ENCODE results near the gene GPRC5A. TPM values are rescaled to one million over a fixed set of nuclear protein-coding genes. Genes with fewer than 3 reads are reported as not detected.

Gene GPRC5A
- total RNA-seq, 2 experiments from 2014 or later, result not detected

GRCh38 chr12:12918781-12919389, 27.5 kb downstream of the GPRC5A start:
- H3K27ac Mint-ChIP-seq, result no peak overlapping the region
- no peak for ATAC-seq
- peaks cover 14% of the 10 kb centered on the region for H3K27me3 Mint-ChIP-seq (ENCODE audit: low read depth)
- ChIA-PET CTCF (interaction anchor here (1.2 to 1.3 kb wide), 2 partner anchors 11 to 294 kb away, joined by 3 to 4 read pairs; no protein-coding TSS in a partner anchor), POLR2A (no interaction called here)
- H3K36me3 Mint-ChIP-seq (ENCODE audit: low read depth), result no peaks in the 10 kb centered on the region
- DNase-seq, result no peak
- H3K4me1 Mint-ChIP-seq (ENCODE audit: low read depth), result peaks cover 10% of the 10 kb centered on the region
- no peaks in the 10 kb centered on the region for H3K9me3 Mint-ChIP-seq (ENCODE audit: insufficient read depth)
- H3K4me3 Mint-ChIP-seq, result no peak overlapping the region

GRCh38 chr12:12919666-12920435, 28.5 kb downstream of the GPRC5A start:
- ATAC-seq, result no peak
- no peaks in the 10 kb centered on the region for H3K9me3 Mint-ChIP-seq (ENCODE audit: insufficient read depth)
- DNase-seq, result no peak
- H3K27ac Mint-ChIP-seq, result no peak overlapping the region
- no peak overlapping the region for H3K4me3 Mint-ChIP-seq
- H3K4me1 Mint-ChIP-seq (ENCODE audit: low read depth), result peaks cover 10% of the 10 kb centered on the region
- peaks cover 14% of the 10 kb centered on the region for H3K27me3 Mint-ChIP-seq (ENCODE audit: low read depth)
- ChIA-PET CTCF (interaction anchor here (1.3 kb wide), 1 partner anchor 12 kb away, joined by 3 read pairs; no protein-coding TSS in a partner anchor), POLR2A (no interaction called here)
- no peaks in the 10 kb centered on the region for H3K36me3 Mint-ChIP-seq (ENCODE audit: low read depth)

GRCh38 chr12:12922191-12922616, 30.8 kb downstream of the GPRC5A start:
- ATAC-seq (no peak), DNase-seq (no peak)
- H3K36me3 Mint-ChIP-seq (ENCODE audit: low read depth), result no peaks in the 10 kb centered on the region
- H3K4me1 Mint-ChIP-seq (ENCODE audit: low read depth), result no peaks in the 10 kb centered on the region
- H3K27ac Mint-ChIP-seq, result no peak overlapping the region
- no peaks in the 10 kb centered on the region for H3K9me3 Mint-ChIP-seq (ENCODE audit: insufficient read depth)
- peaks cover 8% of the 10 kb centered on the region for H3K27me3 Mint-ChIP-seq (ENCODE audit: low read depth)
- H3K4me3 Mint-ChIP-seq, result no peak overlapping the region
- ChIA-PET CTCF (no interaction called here), POLR2A (no interaction called here)

- CTCF ChIA-PET, result no interaction called here
- Mint-ChIP-seq H3K27me3 (ENCODE audit: low read depth) (peaks cover 5% of the 10 kb centered on the region), H3K27ac (no peak overlapping the region), H3K9me3 (ENCODE audit: insufficient read depth) (no peaks in the 10 kb centered on the region), H3K4me3 (no peak overlapping the region), H3K36me3 (ENCODE audit: low read depth) (no peaks in the 10 kb centered on the region), H3K4me1 (ENCODE audit: low read depth) (no peaks in the 10 kb centered on the region)
- POLR2A ChIA-PET, result no interaction called here
- DNase-seq, result no peak
- no peak for ATAC-seq
These were observed 31.6 kb downstream of the GPRC5A start for GRCh38 chr12:12922978-12923377.

GRCh38 chr12:12924169-12924568, 32.8 kb downstream of the GPRC5A start:
- no peak for ATAC-seq
- POLR2A ChIA-PET, result no interaction called here
- Mint-ChIP-seq H3K27me3 (ENCODE audit: low read depth) (peaks cover 3% of the 10 kb centered on the region), H3K4me1 (ENCODE audit: low read depth) (no peaks in the 10 kb centered on the region), H3K4me3 (no peak overlapping the region), H3K9me3 (ENCODE audit: insufficient read depth) (no peaks in the 10 kb centered on the region), H3K36me3 (ENCODE audit: low read depth) (no peaks in the 10 kb centered on the region), H3K27ac (no peak overlapping the region)
- DNase-seq, result no peak
- CTCF ChIA-PET, result no interaction called here

- Mint-ChIP-seq H3K36me3 (ENCODE audit: low read depth) (no peaks in the 10 kb centered on the region), H3K27me3 (ENCODE audit: low read depth) (peaks cover 3% of the 10 kb centered on the region), H3K27ac (no peak overlapping the region), H3K4me3 (no peak overlapping the region), H3K4me1 (ENCODE audit: low read depth) (no peaks in the 10 kb centered on the region), H3K9me3 (ENCODE audit: insufficient read depth) (no peaks in the 10 kb centered on the region)
- DNase-seq (no peak), ATAC-seq (no peak)
- ChIA-PET POLR2A (no interaction called here), CTCF (no interaction called here)
These were observed 34.0 kb downstream of the GPRC5A start for GRCh38 chr12:12925388-12925787.

GRCh38 chr12:12926571-12927071, 35.3 kb downstream of the GPRC5A start:
- Mint-ChIP-seq H3K4me1 (ENCODE audit: low read depth) (no peaks in the 10 kb centered on the region), H3K4me3 (no peak overlapping the region), H3K27me3 (ENCODE audit: low read depth) (peaks cover 3% of the 10 kb centered on the region), H3K36me3 (ENCODE audit: low read depth) (no peaks in the 10 kb centered on the region), H3K9me3 (ENCODE audit: insufficient read depth) (no peaks in the 10 kb centered on the region), H3K27ac (no peak overlapping the region)
- ChIA-PET CTCF (no interaction called here), POLR2A (no interaction called here)
- no peak for ATAC-seq
- DNase-seq, result no peak

- POLR2A ChIA-PET, result no interaction called here
- no peaks in the 10 kb centered on the region for H3K36me3 Mint-ChIP-seq (ENCODE audit: low read depth)
- H3K9me3 Mint-ChIP-seq (ENCODE audit: insufficient read depth), result no peaks in the 10 kb centered on the region
- CTCF ChIA-PET, result no interaction called here
- peak overlapping the region; percentile 18 for H3K4me3 Mint-ChIP-seq
- no peaks in the 10 kb centered on the region for H3K4me1 Mint-ChIP-seq (ENCODE audit: low read depth)
- DNase-seq (no peak), ATAC-seq (no peak)
- H3K27me3 Mint-ChIP-seq (ENCODE audit: low read depth), result peaks cover 3% of the 10 kb centered on the region
- no peak overlapping the region for H3K27ac Mint-ChIP-seq
These were observed 36.1 kb downstream of the GPRC5A start for GRCh38 chr12:12927211-12928079.

- Mint-ChIP-seq H3K27me3 (ENCODE audit: low read depth) (peaks cover 10% of the 10 kb centered on the region), H3K4me1 (ENCODE audit: low read depth) (no peaks in the 10 kb centered on the region), H3K9me3 (ENCODE audit: insufficient read depth) (no peaks in the 10 kb centered on the region), H3K4me3 (no peak overlapping the region), H3K36me3 (ENCODE audit: low read depth) (no peaks in the 10 kb centered on the region), H3K27ac (no peak overlapping the region)
- no peak for DNase-seq
- no peak for ATAC-seq
- ChIA-PET POLR2A (interaction anchor here (0.6 kb wide), 1 partner anchor 584 kb away, joined by 3 read pairs; no protein-coding TSS in a partner anchor), CTCF (interaction anchor here (1.3 kb wide), 1 partner anchor 13 kb away, joined by 3 read pairs; no protein-coding TSS in a partner anchor)
These were observed 38.3 kb downstream of the GPRC5A start for GRCh38 chr12:12929696-12930095.

GRCh38 chr12:12930633-12931219, 39.4 kb downstream of the GPRC5A start:
- Mint-ChIP-seq H3K4me3 (no peak overlapping the region), H3K9me3 (ENCODE audit: insufficient read depth) (no peaks in the 10 kb centered on the region), H3K27me3 (ENCODE audit: low read depth) (peaks cover 10% of the 10 kb centered on the region), H3K27ac (no peak overlapping the region), H3K4me1 (ENCODE audit: low read depth) (no peaks in the 10 kb centered on the region), H3K36me3 (ENCODE audit: low read depth) (no peaks in the 10 kb centered on the region)
- DNase-seq (no peak), ATAC-seq (no peak)
- ChIA-PET CTCF (no interaction called here), POLR2A (no interaction called here)

GRCh38 chr12:12933742-12934141, 42.4 kb downstream of the GPRC5A start:
- ChIA-PET POLR2A (no interaction called here), CTCF (interaction anchor here (0.7 to 1.3 kb wide), 2 partner anchors 17 to 97 kb away, joined by 3 read pairs; no protein-coding TSS in a partner anchor)
- Mint-ChIP-seq H3K36me3 (ENCODE audit: low read depth) (no peaks in the 10 kb centered on the region), H3K4me1 (ENCODE audit: low read depth) (no peaks in the 10 kb centered on the region), H3K4me3 (no peak overlapping the region), H3K27me3 (ENCODE audit: low read depth) (peaks cover 7% of the 10 kb centered on the region), H3K27ac (no peak overlapping the region), H3K9me3 (ENCODE audit: insufficient read depth) (no peaks in the 10 kb centered on the region)
- DNase-seq (no peak), ATAC-seq (no peak)

Data from activated CD8-positive, alpha-beta T cell treated with anti-CD3 and anti-CD28 coated beads, Interleukin-2, amount 10 ng/mL, durations not matched to agents 7 days and 5 days (primary cell).